ENCODE data around the gene EFNA4. TPM values are rescaled to one million over a fixed set of nuclear protein-coding genes. Genes with fewer than 3 reads are reported as not detected.

EFNA4 gene
- total RNA-seq, 1 experiment from 2014 or later: 7.4 TPM

DNA sequence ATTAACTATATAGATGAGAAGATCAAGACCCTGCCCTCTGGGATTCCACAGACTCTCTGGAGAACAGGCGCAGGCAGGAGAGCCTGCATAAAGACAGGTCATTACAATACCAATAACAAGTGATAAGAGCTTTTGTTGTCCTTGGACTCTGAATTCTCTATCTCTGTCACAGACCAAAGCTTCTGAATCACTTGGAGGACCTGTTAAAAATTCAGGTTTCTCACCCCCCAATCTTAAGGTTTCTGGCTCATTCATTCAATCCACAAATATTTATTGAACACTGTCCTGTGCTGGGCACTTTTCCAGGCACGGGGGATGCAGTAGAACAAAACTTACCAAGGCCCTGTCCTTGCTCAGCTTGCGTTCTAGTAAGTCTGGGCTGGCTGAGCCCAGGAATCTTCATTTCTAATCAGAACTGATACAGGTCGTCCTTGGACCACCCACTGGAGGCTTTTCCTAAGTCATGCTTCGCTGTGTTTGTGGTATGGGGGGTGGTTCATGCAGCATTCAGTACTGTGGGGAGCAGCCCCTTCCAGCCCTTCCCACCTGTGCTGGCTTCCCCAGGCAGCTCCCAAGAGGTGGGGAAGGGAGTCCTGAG, 1.4 kb downstream of the EFNA4 start:
- BruUV-seq (replicated peaks): no TSS peak
- TF ChIP-seq, protein P1, sequence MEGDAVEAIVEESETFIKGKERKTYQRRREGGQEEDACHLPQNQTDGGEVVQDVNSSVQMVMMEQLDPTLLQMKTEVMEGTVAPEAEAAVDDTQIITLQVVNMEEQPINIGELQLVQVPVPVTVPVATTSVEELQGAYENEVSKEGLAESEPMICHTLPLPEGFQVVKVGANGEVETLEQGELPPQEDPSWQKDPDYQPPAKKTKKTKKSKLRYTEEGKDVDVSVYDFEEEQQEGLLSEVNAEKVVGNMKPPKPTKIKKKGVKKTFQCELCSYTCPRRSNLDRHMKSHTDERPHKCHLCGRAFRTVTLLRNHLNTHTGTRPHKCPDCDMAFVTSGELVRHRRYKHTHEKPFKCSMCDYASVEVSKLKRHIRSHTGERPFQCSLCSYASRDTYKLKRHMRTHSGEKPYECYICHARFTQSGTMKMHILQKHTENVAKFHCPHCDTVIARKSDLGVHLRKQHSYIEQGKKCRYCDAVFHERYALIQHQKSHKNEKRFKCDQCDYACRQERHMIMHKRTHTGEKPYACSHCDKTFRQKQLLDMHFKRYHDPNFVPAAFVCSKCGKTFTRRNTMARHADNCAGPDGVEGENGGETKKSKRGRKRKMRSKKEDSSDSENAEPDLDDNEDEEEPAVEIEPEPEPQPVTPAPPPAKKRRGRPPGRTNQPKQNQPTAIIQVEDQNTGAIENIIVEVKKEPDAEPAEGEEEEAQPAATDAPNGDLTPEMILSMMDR (IDR thresholded peaks at IDR 0.05; ENCODE audit: unreplicated experiment): no peak
- H3K36me3 Mint-ChIP-seq (ENCODE audit: insufficient read depth, unreplicated experiment): peaks cover 54% of the 10 kb centered on the region
- intact Hi-C loops (cut with micrococcal nuclease): no loop called here
- no peak overlapping the region for H3K27ac Mint-ChIP-seq (ENCODE audit: low read depth, unreplicated experiment)
- H3K4me1 Mint-ChIP-seq (ENCODE audit: insufficient read depth, unreplicated experiment): peaks cover 31% of the 10 kb centered on the region
- H3K9me3 Mint-ChIP-seq (ENCODE audit: unreplicated experiment): no peaks in the 10 kb centered on the region
- DNase-seq (ENCODE audit: unreplicated experiment): no peak
- CTCF ChIA-PET: interaction anchor here (1.1 to 13.1 kb wide), 11 partner anchors 10 to 584 kb away, joined by 3 to 231 read pairs (median 5); no protein-coding TSS in a partner anchor
- POLR2A ChIA-PET: interaction anchor here (0.6 to 7.5 kb wide), 17 partner anchors 11 to 584 kb away, joined by 3 to 76 read pairs (median 5); partner anchors contain the start of genes ADAM15, CKS1B, EFNA3 and FLAD1
- no peaks in the 10 kb centered on the region for H3K27me3 Mint-ChIP-seq (ENCODE audit: insufficient read depth, unreplicated experiment)
- H3K4me3 Mint-ChIP-seq (ENCODE audit: unreplicated experiment): peak overlapping the region; percentile 81

DNA sequence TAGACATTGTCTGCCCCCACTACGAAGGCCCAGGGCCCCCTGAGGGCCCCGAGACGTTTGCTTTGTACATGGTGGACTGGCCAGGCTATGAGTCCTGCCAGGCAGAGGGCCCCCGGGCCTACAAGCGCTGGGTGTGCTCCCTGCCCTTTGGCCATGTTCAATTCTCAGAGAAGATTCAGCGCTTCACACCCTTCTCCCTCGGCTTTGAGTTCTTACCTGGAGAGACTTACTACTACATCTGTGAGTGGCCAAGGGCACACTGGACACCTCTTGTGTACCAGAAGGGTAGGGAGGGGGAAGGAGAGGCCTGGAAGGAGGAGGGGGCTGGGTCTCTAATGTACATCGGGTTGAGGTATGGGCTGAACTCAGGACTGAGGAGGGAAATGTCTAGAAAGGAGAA, 3.2 kb downstream of the EFNA4 start:
- H3K36me3 Mint-ChIP-seq (ENCODE audit: insufficient read depth, unreplicated experiment): peaks cover 43% of the 10 kb centered on the region
- TF ChIP-seq, protein P1 (IDR thresholded peaks at IDR 0.05; ENCODE audit: unreplicated experiment): no peak
- intact Hi-C loops (cut with micrococcal nuclease): no loop called here

GRCh38 chr1:155068599-155068998, 5.1 kb downstream of the EFNA4 start:
- CTCF ChIA-PET: interaction anchor here (0.5 to 13.1 kb wide), 7 partner anchors 9 to 104 kb away, joined by 3 to 231 read pairs (median 6); partner anchors contain the start of gene KRTCAP2
- Mint-ChIP-seq H3K4me1 (ENCODE audit: insufficient read depth, unreplicated experiment) (peaks cover 24% of the 10 kb centered on the region), H3K27ac (ENCODE audit: low read depth, unreplicated experiment) (peak overlapping the region; percentile 24), H3K36me3 (ENCODE audit: insufficient read depth, unreplicated experiment) (peaks cover 36% of the 10 kb centered on the region), H3K9me3 (ENCODE audit: unreplicated experiment) (no peaks in the 10 kb centered on the region), H3K27me3 (ENCODE audit: insufficient read depth, unreplicated experiment) (no peaks in the 10 kb centered on the region), H3K4me3 (ENCODE audit: unreplicated experiment) (no peak overlapping the region)
- no peak for DNase-seq (ENCODE audit: unreplicated experiment)
- BruUV-seq (replicated peaks): no TSS peak
- TF ChIP-seq, protein P1 (IDR thresholded peaks at IDR 0.05; ENCODE audit: unreplicated experiment): no peak
- POLR2A ChIA-PET: interaction anchor here (1.9 kb wide), 1 partner anchor 10 kb away, joined by 5 read pairs; the partner anchor contains the start of gene EFNA3
- intact Hi-C loops (cut with micrococcal nuclease): no loop called here

More for the DNA sequence above, 3.2 kb downstream of the EFNA4 start:
- Mint-ChIP-seq H3K4me3 (ENCODE audit: unreplicated experiment) (no peak overlapping the region), H3K27me3 (ENCODE audit: insufficient read depth, unreplicated experiment) (no peaks in the 10 kb centered on the region), H3K27ac (ENCODE audit: low read depth, unreplicated experiment) (no peak overlapping the region), H3K9me3 (ENCODE audit: unreplicated experiment) (no peaks in the 10 kb centered on the region), H3K4me1 (ENCODE audit: insufficient read depth, unreplicated experiment) (peaks cover 29% of the 10 kb centered on the region)
- CTCF ChIA-PET: interaction anchor here (0.7 to 13.1 kb wide), 5 partner anchors 9 to 131 kb away, joined by 3 to 231 read pairs (median 9); no protein-coding TSS in a partner anchor
- POLR2A ChIA-PET: interaction anchor here (1.1 to 7.5 kb wide), 3 partner anchors 10 to 129 kb away, joined by 3 to 76 read pairs (median 41); partner anchors contain the start of genes CKS1B, EFNA3 and SHC1
- DNase-seq (ENCODE audit: unreplicated experiment): no peak
- BruUV-seq (replicated peaks): no TSS peak

GRCh38 chr1:155069551-155070157, 6.1 kb downstream of the EFNA4 start:
- TF ChIP-seq, protein P1 (IDR thresholded peaks at IDR 0.05; ENCODE audit: unreplicated experiment): no peak
- no TSS peak for BruUV-seq (replicated peaks)
- POLR2A ChIA-PET: interaction anchor here (1.9 kb wide), 1 partner anchor 9 kb away, joined by 5 read pairs; the partner anchor contains the start of gene EFNA3
- CTCF ChIA-PET: interaction anchor here (0.6 to 2.0 kb wide), 7 partner anchors 10 to 75 kb away, joined by 3 to 6 read pairs (median 3); no protein-coding TSS in a partner anchor
- Mint-ChIP-seq H3K36me3 (ENCODE audit: insufficient read depth, unreplicated experiment) (peaks cover 35% of the 10 kb centered on the region), H3K27me3 (ENCODE audit: insufficient read depth, unreplicated experiment) (no peaks in the 10 kb centered on the region), H3K4me1 (ENCODE audit: insufficient read depth, unreplicated experiment) (peaks cover 16% of the 10 kb centered on the region), H3K27ac (ENCODE audit: low read depth, unreplicated experiment) (no peak overlapping the region), H3K4me3 (ENCODE audit: unreplicated experiment) (no peak overlapping the region), H3K9me3 (ENCODE audit: unreplicated experiment) (no peaks in the 10 kb centered on the region)
- intact Hi-C loops (cut with micrococcal nuclease): no loop called here
- DNase-seq (ENCODE audit: unreplicated experiment): no peak
